Panc1 (cell line): ENCODE data around the gene SCAF11. TPM values are rescaled to one million over a fixed set of nuclear protein-coding genes. Genes with fewer than 3 reads are reported as not detected.

ENCODE experiments used
- ATAC-seq: fragments of 200-7000 bp; cut with Tn5 transposase; 2 replicates; pipeline ENCODE4 v1.9.1; 2020; ENCODE audit warnings: mild to moderate bottlenecking, moderate library complexity
- BruUV-seq: library from RNA; stranded (reverse); fragments of 400-500 nt; replicated peaks from 2 replicates; lab custom pipeline; 2021; lab: Mats Ljungman, UMichigan
- CTCF ChIA-PET: fragments of 300-600 bp; sonication (Branson Sonifier 250); formaldehyde crosslinking; loops from one replicate; lab custom pipeline; 2022; ENCODE audit warnings: antibody characterized with exemption; lab: Charles Lee
- POLR2A ChIA-PET: fragments of 300-600 bp; sonication (Branson Sonifier 250); formaldehyde crosslinking; loops from one replicate; lab custom pipeline; 2022; ENCODE audit warnings: antibody characterized with exemption; lab: Charles Lee
- DNase-seq: peaks from one replicate; pipeline ENCODE4 v3.0.0-alpha.2; 2010; ENCODE audit warnings: low read depth, low spot score
- H3K27ac ChIP-seq: 2 replicates; pipeline ENCODE4 v1.5.1; 2011; ENCODE audit warnings: mild to moderate bottlenecking, low read length, inconsistent platforms
- H3K27me3 ChIP-seq: fragments of 200-500 bp; sonication (Bioruptor generic); 2 replicates; pipeline ENCODE4 v1.6.0; 2014; ENCODE audit warnings: low read length, inconsistent platforms; ENCODE audit not compliant: control insufficient read depth, insufficient read depth
- H3K36me3 ChIP-seq: fragments of 200-500 bp; sonication (Bioruptor generic); 2 replicates; pipeline ENCODE4 v1.5.1; 2014; ENCODE audit warnings: inconsistent platforms, mild to moderate bottlenecking, low read length, moderate library complexity; ENCODE audit not compliant: control insufficient read depth, insufficient read depth
- H3K4me1 ChIP-seq: 2 replicates; pipeline ENCODE4 v1.5.1; 2011; ENCODE audit warnings: inconsistent platforms, mild to moderate bottlenecking, low read length, moderate library complexity; ENCODE audit not compliant: control insufficient read depth, insufficient read depth
- H3K4me3 ChIP-seq, 2 experiments: 2 replicates each; pipeline ENCODE4 v1.5.1; 2011 to 2012; ENCODE audit warnings: low read depth in 2 of 2, low read length in 2 of 2, mild to moderate bottlenecking in 2 of 2, inconsistent platforms in 1 of 2, moderate library complexity in 1 of 2
- H3K9me3 ChIP-seq: fragments of 200-500 bp; sonication (Bioruptor generic); 2 replicates; pipeline ENCODE4 v1.5.1; 2014; ENCODE audit warnings: low read depth, mild to moderate bottlenecking, inconsistent platforms, low read length, moderate library complexity; ENCODE audit not compliant: control insufficient read depth, insufficient read depth
- POLR2AphosphoS5 ChIP-seq: IDR thresholded peaks from 2 replicates; pipeline ENCODE4 v1.6.1; 2012; ENCODE audit warnings: mild to moderate bottlenecking, low read depth, low read length, moderate library complexity
- REST ChIP-seq, 2 experiments: IDR thresholded peaks; 2 replicates each; pipeline ENCODE4 v1.6.1; 2011 to 2012; ENCODE audit warnings: low read depth in 2 of 2, control low read depth in 1 of 2, low read length in 1 of 2, mild to moderate bottlenecking in 1 of 2, moderate library complexity in 1 of 2; ENCODE audit not compliant: insufficient read depth in 1 of 2
- SIN3A ChIP-seq: IDR thresholded peaks from 2 replicates; pipeline ENCODE4 v1.6.1; 2012; ENCODE audit warnings: low read depth, mild to moderate bottlenecking, low read length, moderate library complexity, borderline replicate concordance; ENCODE audit not compliant: insufficient read depth
- TCF7L2 ChIP-seq: IDR thresholded peaks from 2 replicates; pipeline ENCODE4 v1.6.1; 2011; ENCODE audit warnings: mild to moderate bottlenecking, low read depth, low read length, inconsistent platforms
- in situ Hi-C: cut with HindIII; loops from 2 replicates; pipeline ENCODE4 v1.10.0; 2016; ENCODE audit warnings: low sequenced_read_pairs, low pct_unique_long_range_greater_than_20kb
- intact Hi-C: fragments of 100-400 bp; cut with micrococcal nuclease; formaldehyde crosslinking; loops from one replicate; pipeline ENCODE4 v1.10.0; 2022; ENCODE audit not compliant: unreplicated experiment
- total RNA-seq: library from RNA; stranded (reverse); gene quantifications from one replicate; pipeline ENCODE4 v1.2.1, GENCODE V29; 2021; ENCODE audit not compliant: unreplicated experiment
- TF ChIP-seq, protein P1 (sequence below): fragments of 450-650 bp; IDR thresholded peaks from 2 replicates; pipeline ENCODE4 v1.5.1; 2017; ENCODE audit warnings: mild to moderate bottlenecking

Gene SCAF11
- total RNA-seq, 1 experiment from 2014 or later, result 98.3 TPM

- ATAC-seq (no peak), DNase-seq (no peak)
- BruUV-seq, result no TSS peak
- TF ChIP-seq, protein P1, sequence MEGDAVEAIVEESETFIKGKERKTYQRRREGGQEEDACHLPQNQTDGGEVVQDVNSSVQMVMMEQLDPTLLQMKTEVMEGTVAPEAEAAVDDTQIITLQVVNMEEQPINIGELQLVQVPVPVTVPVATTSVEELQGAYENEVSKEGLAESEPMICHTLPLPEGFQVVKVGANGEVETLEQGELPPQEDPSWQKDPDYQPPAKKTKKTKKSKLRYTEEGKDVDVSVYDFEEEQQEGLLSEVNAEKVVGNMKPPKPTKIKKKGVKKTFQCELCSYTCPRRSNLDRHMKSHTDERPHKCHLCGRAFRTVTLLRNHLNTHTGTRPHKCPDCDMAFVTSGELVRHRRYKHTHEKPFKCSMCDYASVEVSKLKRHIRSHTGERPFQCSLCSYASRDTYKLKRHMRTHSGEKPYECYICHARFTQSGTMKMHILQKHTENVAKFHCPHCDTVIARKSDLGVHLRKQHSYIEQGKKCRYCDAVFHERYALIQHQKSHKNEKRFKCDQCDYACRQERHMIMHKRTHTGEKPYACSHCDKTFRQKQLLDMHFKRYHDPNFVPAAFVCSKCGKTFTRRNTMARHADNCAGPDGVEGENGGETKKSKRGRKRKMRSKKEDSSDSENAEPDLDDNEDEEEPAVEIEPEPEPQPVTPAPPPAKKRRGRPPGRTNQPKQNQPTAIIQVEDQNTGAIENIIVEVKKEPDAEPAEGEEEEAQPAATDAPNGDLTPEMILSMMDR, result no peak
- TF ChIP-seq POLR2AphosphoS5 (no peak), TCF7L2 (no peak), SIN3A (no peak), REST (IDR thresholded peaks at IDR 0.05; ENCODE audit: insufficient read depth in 1 of 2, low read depth in 2 of 2, low read length in 1 of 2) (no peak)
- Histone ChIP-seq H3K9me3 (no peaks in the 10 kb centered on the region), H3K4me3 (no peak overlapping the region), H3K4me1 (no peaks in the 10 kb centered on the region), H3K27me3 (no peaks in the 10 kb centered on the region), H3K27ac (no peak overlapping the region), H3K36me3 (peaks cover 41% of the 10 kb centered on the region)
- intact Hi-C loops, result no loop called here
- CTCF ChIA-PET, result no interaction called here
- in situ Hi-C loops, result no loop called here
- POLR2A ChIA-PET, result no interaction called here
These were observed 100.1 kb downstream of the SCAF11 start for GRCh38 chr12:45890276-45890675.

DNA sequence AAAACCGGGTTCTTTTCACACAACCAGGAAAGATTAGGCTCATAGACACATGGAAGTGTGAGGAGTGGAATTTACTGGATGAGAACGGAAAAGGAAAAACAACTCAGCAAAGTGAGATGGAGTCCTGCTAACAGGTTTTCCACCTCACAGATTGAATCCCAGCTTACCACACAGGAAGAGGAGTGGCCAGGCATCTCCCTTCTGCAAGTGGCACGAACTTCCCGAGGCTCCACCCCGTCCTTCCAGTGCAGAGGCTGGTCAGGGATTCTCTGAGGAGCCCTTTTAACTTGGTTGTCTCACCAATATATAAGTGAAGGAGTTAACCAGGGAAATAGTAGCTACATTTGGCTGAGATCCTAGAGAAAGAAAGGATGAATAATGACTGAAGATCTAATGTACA is 102.8 kb downstream of the SCAF11 start:
- TSS peak; percentile 29 for BruUV-seq
- ChIA-PET POLR2A (interaction anchor here (0.5 kb wide), 1 partner anchor 26 kb away, joined by 6 read pairs; no protein-coding TSS in a partner anchor), CTCF (interaction anchor here (0.7 kb wide), 1 partner anchor 77 kb away, joined by 5 read pairs; no protein-coding TSS in a partner anchor)
- Histone ChIP-seq H3K36me3 (peaks cover 17% of the 10 kb centered on the region), H3K9me3 (no peaks in the 10 kb centered on the region), H3K4me1 (no peaks in the 10 kb centered on the region), H3K27me3 (no peaks in the 10 kb centered on the region), H3K27ac (no peak overlapping the region), H3K4me3 (no peak overlapping the region)
- in situ Hi-C loops (no loop called here), intact Hi-C loops (no loop called here)
- TF ChIP-seq, protein P1, result no peak
- no peak for TF ChIP-seq SIN3A
- no peak for TF ChIP-seq TCF7L2
- TF ChIP-seq REST (IDR thresholded peaks at IDR 0.05; ENCODE audit: insufficient read depth in 1 of 2, low read depth in 2 of 2, low read length in 1 of 2), result no peak
- no peak for TF ChIP-seq POLR2AphosphoS5
- no peak for DNase-seq
- ATAC-seq, result no peak
